A549 (cell line): Measurements from ENCODE around the gene NIPBL. TPM values are rescaled to one million over a fixed set of nuclear protein-coding genes. Genes with fewer than 3 reads are reported as not detected.
"Not testable (repeated sequence)": the region's sequence is repeated elsewhere in the genome, so short reads cannot be mapped to it uniquely, and the experiment has no call there.

Source experiments
- ATAC-seq, 2 experiments: fragments of 200-7000 bp in 1 of 2; fragments of >200 bp in 1 of 2; cut with Nextera tagmentation in 1 of 2; cut with Tn5 transposase in 1 of 2; 3 replicates each; pipeline versions ENCODE4 v1.8.0 to v1.9.1; 2018 to 2020; ENCODE audit warnings: mild to moderate bottlenecking in 1 of 2, moderate library complexity in 1 of 2
- CTCF ChIA-PET: fragments of 300-600 bp; sonication (Branson Sonifier 250); formaldehyde crosslinking; extraction: SDS; loops from one replicate; lab custom pipeline; 2021; ENCODE audit warnings: antibody characterized with exemption, inconsistent platforms; lab: Yijun Ruan, JAX
- POLR2A ChIA-PET: fragments of 350-600 bp; formaldehyde crosslinking; extraction: SDS; loops from one replicate; lab custom pipeline; 2021; ENCODE audit warnings: antibody characterized with exemption, inconsistent platforms; lab: Yijun Ruan, JAX
- DNase-seq, 2 experiments: peaks; one replicate each; pipeline versions ENCODE4 v3.0.0 to v3.0.0-alpha.2; 2011 to 2016; ENCODE audit warnings: low read depth in 1 of 2, low spot score in 1 of 2
- FAIRE-seq: peaks from 2 replicates; lab custom pipeline; 2011; peaks lifted over from hg19 to GRCh38; lab: Jason Lieb, UNC
- H3K27ac ChIP-seq, 2 experiments: fragments of >200 bp; sonication (Bioruptor Twin); formaldehyde crosslinking; 3 replicates each; pipeline ENCODE4 v1.5.1; 2016 to 2017
- H3K4me1 ChIP-seq: fragments of >200 bp; sonication (Bioruptor Twin); formaldehyde crosslinking; 3 replicates; pipeline ENCODE4 v1.6.1; 2016
- H3K4me2 ChIP-seq: fragments of >200 bp; sonication (Bioruptor Twin); formaldehyde crosslinking; 3 replicates; pipeline ENCODE4 v1.6.1; 2016
- H3K4me3 ChIP-seq: fragments of >200 bp; sonication (Bioruptor Twin); formaldehyde crosslinking; 3 replicates; pipeline ENCODE4 v1.5.1; 2016
- H3K9me3 ChIP-seq: fragments of >200 bp; sonication (Bioruptor Twin); formaldehyde crosslinking; 3 replicates; pipeline ENCODE4 v1.6.1; 2016
- CBX2 ChIP-seq: fragments of 200-600 bp; sonication (generic); IDR thresholded peaks from 2 replicates; pipeline ENCODE4 v1.6.1; 2016; ENCODE audit warnings: low read depth, mild to moderate bottlenecking, borderline replicate concordance
- CEBPB ChIP-seq, 2 experiments: fragments of >200 bp in 1 of 2; sonication (Bioruptor Twin) in 1 of 2; formaldehyde crosslinking in 1 of 2; IDR thresholded peaks; 2 replicates each; pipeline ENCODE4 v1.6.1; 2012 to 2016
- CHD4 ChIP-seq: fragments of 200-600 bp; sonication (generic); IDR thresholded peaks from 2 replicates; pipeline ENCODE4 v1.6.1; 2016; ENCODE audit warnings: antibody characterized with exemption, mild to moderate bottlenecking, borderline replicate concordance
- EP300 ChIP-seq, 2 experiments: fragments of >200 bp; sonication (Bioruptor Twin); formaldehyde crosslinking; IDR thresholded peaks; 2 replicates in 1 of 2; 3 replicates in 1 of 2; pipeline ENCODE4 v1.6.1; 2016 to 2017
- GATA3 ChIP-seq: IDR thresholded peaks from 2 replicates; pipeline ENCODE4 v1.6.1; 2012; ENCODE audit warnings: borderline replicate concordance
- HEYL ChIP-seq: fragments of 250-450 bp; sonication (Bioruptor Pico); IDR thresholded peaks from 2 replicates; pipeline ENCODE4 v1.8.0; 2021; ENCODE audit warnings: mild to moderate bottlenecking, moderate library complexity
- HOXB13 ChIP-seq: fragments of 250-450 bp; sonication (Bioruptor Pico); IDR thresholded peaks from 2 replicates; pipeline ENCODE4 v1.5.0; 2020; ENCODE audit warnings: low read depth, mild to moderate bottlenecking, moderate library complexity
- HOXB5 ChIP-seq: fragments of 250-450 bp; sonication (Bioruptor Pico); IDR thresholded peaks from 2 replicates; pipeline ENCODE4 v1.5.0; 2020; ENCODE audit warnings: mild to moderate bottlenecking, moderate library complexity
- JUN ChIP-seq, 2 experiments: fragments of >200 bp; sonication (Bioruptor Twin); formaldehyde crosslinking; IDR thresholded peaks; 2 replicates in 1 of 2; 3 replicates in 1 of 2; pipeline ENCODE4 v1.6.1; 2016 to 2017
- KDM5A ChIP-seq: fragments of 200-600 bp; sonication (generic); IDR thresholded peaks from 2 replicates; pipeline ENCODE4 v1.6.1; 2016; ENCODE audit warnings: antibody characterized with exemption, mild to moderate bottlenecking
- MAFK ChIP-seq: fragments of 450-650 bp; IDR thresholded peaks from 2 replicates; pipeline ENCODE4 v1.6.1; 2014; ENCODE audit not compliant: partially characterized antibody
- MAX ChIP-seq: IDR thresholded peaks from 2 replicates; pipeline ENCODE4 v1.6.1; 2012
- NFE2L2 ChIP-seq: fragments of 150-350 bp; conservative IDR thresholded peaks from 2 replicates; pipeline ENCODE4 v1.6.1; 2014; ENCODE audit warnings: low read length
- POLR2AphosphoS2 ChIP-seq: conservative IDR thresholded peaks from 2 replicates; pipeline ENCODE4 v1.6.1; 2012; ENCODE audit warnings: low read length, improper control_type of control experiment, inconsistent platforms
- RFX5 ChIP-seq: fragments of 450-650 bp; IDR thresholded peaks from 2 replicates; pipeline ENCODE4 v1.7.1; 2014; ENCODE audit warnings: antibody characterized with exemption, mild to moderate bottlenecking, moderate library complexity
- RNF2 ChIP-seq: fragments of 200-600 bp; sonication (generic); IDR thresholded peaks from 2 replicates; pipeline ENCODE4 v1.6.1; 2016; ENCODE audit warnings: low read depth, mild to moderate bottlenecking, antibody characterized with exemption, moderate library complexity, borderline replicate concordance
- SMC3 ChIP-seq: fragments of >200 bp; sonication (Bioruptor Twin); formaldehyde crosslinking; IDR thresholded peaks from 3 replicates; pipeline ENCODE4 v1.6.1; 2018; ENCODE audit warnings: inconsistent platforms
- SREBF2 ChIP-seq: fragments of 450-650 bp; IDR thresholded peaks from 2 replicates; pipeline ENCODE4 v1.6.1; 2014; ENCODE audit warnings: mild to moderate bottlenecking, moderate library complexity
- TP53 ChIP-seq: fragments of 250-450 bp; sonication (Bioruptor Pico); IDR thresholded peaks from 2 replicates; pipeline ENCODE4 v1.5.0; 2021; ENCODE audit warnings: mild to moderate bottlenecking, moderate library complexity
- USF2 ChIP-seq: fragments of 450-650 bp; IDR thresholded peaks from 2 replicates; pipeline ENCODE4 v1.6.1; 2014; ENCODE audit warnings: antibody characterized with exemption
- ZC3H11A ChIP-seq: fragments of 450-650 bp; IDR thresholded peaks from 2 replicates; pipeline ENCODE4 v1.6.1; 2014; ENCODE audit warnings: antibody characterized with exemption, mild to moderate bottlenecking
- WGBS: methylation state at CpG from one replicate; pipeline ENCODE4 v1.1.6; 2017; ENCODE audit errors: missing lambda C conversion rate; 5-methylcytosine and 5-hydroxymethylcytosine counted together
- polyA plus RNA-seq, 4 experiments: library from polyadenylated mRNA; depleted of rRNA in 3 of 4; stranded (reverse); fragments of >200 nt; fragmentation: RNase III in 1 of 4; extraction: RNeasy Plus Mini Kit Qiagen cat#74134 plus additional on column Dnase treatment in 1 of 4; gene quantifications; 2 replicates in 3 of 4; 3 replicates in 1 of 4; pipeline ENCODE4 v1.2.3, GENCODE V29; 2011 to 2017

The NIPBL gene
- polyA plus RNA-seq, 2 of the 4 experiments (the other 2 are of a cell fraction) = 12.4 to 33.4 TPM

- ChIA-PET CTCF (no interaction called here), POLR2A (no interaction called here)
- no peaks in the 10 kb centered on the region for H3K4me1 ChIP-seq
- 0 out of 2 replicates have a peak, but pooled peaks have one; percentile 15 for TF ChIP-seq GATA3
- no peak for TF ChIP-seq MAX
- no peak for TF ChIP-seq ZC3H11A
- DNase-seq (no peak), FAIRE-seq (no peak), ATAC-seq (no peak)
- WGBS = 89% methylated on average over 7 of the region's 7 CpGs
- H3K4me3 ChIP-seq = no peak overlapping the region
- no peak overlapping the region for H3K4me2 ChIP-seq
- H3K9me3 ChIP-seq = no peaks in the 10 kb centered on the region
- H3K27ac ChIP-seq = no peak overlapping the region
Measured at GRCh38 chr5:37090123-37090726, 213.7 kb downstream of the NIPBL start.

GRCh38 chr5:37090781-37091180 lies 214.2 kb downstream of the NIPBL start:
- no peaks in the 10 kb centered on the region for H3K9me3 ChIP-seq
- ATAC-seq = no peak
- ChIA-PET POLR2A (no interaction called here), CTCF (no interaction called here)
- TF ChIP-seq NFE2L2 (no peak), SREBF2 (no peak), USF2 (no peak), HOXB13 (CRISPR knock-in tag) (no peak), CEBPB (IDR thresholded peaks at IDR 0.05) (no peak), MAFK (no peak), JUN (IDR thresholded peaks at IDR 0.05) (no peak), HOXB5 (no peak), EP300 (IDR thresholded peaks at IDR 0.05) (no peak), CBX2 (no peak), TP53 (CRISPR knock-in tag) (no peak), HEYL (CRISPR knock-in tag) (no peak), SMC3 (no peak), POLR2AphosphoS2 (no peak), CHD4 (no peak), KDM5A (no peak), RNF2 (no peak), RFX5 (no peak)
- FAIRE-seq = no peak
- H3K4me1 ChIP-seq = no peaks in the 10 kb centered on the region
- H3K4me3 ChIP-seq = no peak overlapping the region
- no peak overlapping the region for H3K4me2 ChIP-seq
- H3K27ac ChIP-seq = no peak overlapping the region
- DNase-seq = no peak
- WGBS = 86% methylated on average over 2 of the region's 2 CpGs

- ATAC-seq, H3K27ac ChIP-seq, H3K4me2 ChIP-seq, CTCF ChIA-PET, POLR2A ChIA-PET, FAIRE-seq, H3K4me1 ChIP-seq, DNase-seq, H3K9me3 ChIP-seq, H3K4me3 ChIP-seq: not testable (repeated sequence)
- WGBS = 95% methylated on average over 4 of the region's 4 CpGs
Measured at GRCh38 chr5:37093795-37094194, 217.2 kb downstream of the NIPBL start.

GRCh38 chr5:37099267-37099666 lies 222.7 kb downstream of the NIPBL start:
- H3K4me3 ChIP-seq, CTCF ChIA-PET, ATAC-seq, H3K27ac ChIP-seq, H3K4me1 ChIP-seq, FAIRE-seq, POLR2A ChIA-PET, H3K4me2 ChIP-seq, H3K9me3 ChIP-seq, DNase-seq: not testable (repeated sequence)
- WGBS = 89% methylated on average over 5 of the region's 5 CpGs
